K562 (cell line): ENCODE measurements around the gene HRC. TPM values are rescaled to one million over a fixed set of nuclear protein-coding genes. Genes with fewer than 3 reads are reported as not detected.

ENCODE experiments used
- ARID1B ChIP-seq: fragments of 450-650 bp; IDR thresholded peaks from 2 replicates; pipeline ENCODE4 v1.6.1; 2016; ENCODE audit warnings: antibody characterized with exemption, mild to moderate bottlenecking, inconsistent platforms
- ATF7 ChIP-seq: fragments of 450-650 bp; IDR thresholded peaks from 2 replicates; pipeline ENCODE4 v1.7.1; 2014; ENCODE audit warnings: mild to moderate bottlenecking, moderate library complexity
- CBX3 ChIP-seq, 2 experiments: IDR thresholded peaks; 1 replicate in 1 of 2; 2 replicates in 1 of 2; pipeline ENCODE4 v1.6.1; 2012; ENCODE audit warnings: inconsistent platforms in 2 of 2, low read length in 2 of 2, borderline replicate concordance in 1 of 2, control low read depth in 1 of 2
- EGR1 ChIP-seq: fragments of 450-650 bp; conservative IDR thresholded peaks from 2 replicates; pipeline ENCODE4 v1.6.1; 2017; ENCODE audit warnings: mild to moderate bottlenecking
- NELFE ChIP-seq: IDR thresholded peaks from 2 replicates; pipeline ENCODE4 v1.6.1; 2011; ENCODE audit warnings: mild to moderate bottlenecking; ENCODE audit not compliant: insufficient read depth, insufficient read length
- NONO ChIP-seq, 2 experiments: fragments of 200-400 bp in 1 of 2; fragments of 450-650 bp in 1 of 2; formaldehyde crosslinking in 1 of 2; IDR thresholded peaks; 2 replicates each; pipeline ENCODE4 v1.6.1; 2017; ENCODE audit warnings: low read depth in 2 of 2, mild to moderate bottlenecking in 2 of 2, moderate library complexity in 2 of 2, low read length in 1 of 2
- PCBP2 ChIP-seq: fragments of 200-400 bp; formaldehyde crosslinking; IDR thresholded peaks from 2 replicates; pipeline ENCODE4 v1.6.1; 2018; ENCODE audit warnings: low read length, low read depth, mild to moderate bottlenecking, moderate library complexity; ENCODE audit not compliant: poor library complexity, severe bottlenecking
- RBFOX2 ChIP-seq: fragments of 200-400 bp; formaldehyde crosslinking; IDR thresholded peaks from 2 replicates; pipeline ENCODE4 v1.6.1; 2017; ENCODE audit warnings: low read depth, mild to moderate bottlenecking, low read length, moderate library complexity
- SMARCA4 ChIP-seq: fragments of 450-650 bp; IDR thresholded peaks from 2 replicates; pipeline ENCODE4 v1.6.1; 2016
- SRSF1 ChIP-seq: fragments of 200-400 bp; formaldehyde crosslinking; IDR thresholded peaks from 2 replicates; pipeline ENCODE4 v1.6.1; 2017; ENCODE audit warnings: mild to moderate bottlenecking, low read depth, low read length, moderate library complexity
- TCF7L2 ChIP-seq: fragments of 150-350 bp; IDR thresholded peaks from 2 replicates; pipeline ENCODE4 v1.6.1; 2016; ENCODE audit warnings: low read depth, mild to moderate bottlenecking, low read length, moderate library complexity
- ZBED1 ChIP-seq: IDR thresholded peaks from 2 replicates; pipeline ENCODE4 v1.6.1; 2014
- ZHX1 ChIP-seq: fragments of 150-350 bp; conservative IDR thresholded peaks from 2 replicates; pipeline ENCODE4 v1.6.1; 2014; ENCODE audit warnings: low read length
- ZNF511 ChIP-seq: sonication (generic); formaldehyde crosslinking; IDR thresholded peaks from 2 replicates; pipeline ENCODE4 v1.8.0; 2022; ENCODE audit warnings: mild to moderate bottlenecking, missing genetic modification reagents
- ZNF639 ChIP-seq, 2 experiments: fragments of 200-800 bp in 1 of 2; sonication (Bioruptor generic) in 1 of 2; sonication (generic) in 1 of 2; formaldehyde crosslinking in 1 of 2; IDR thresholded peaks in 1 of 2; conservative IDR thresholded peaks in 1 of 2; 2 replicates each; pipeline versions ENCODE4 v1.5.0 to v1.6.1; 2016 to 2020; ENCODE audit warnings: missing compliant biosample characterization in 1 of 2, missing genetic modification characterization in 1 of 2, missing genetic modification reagents in 1 of 2
- polyA plus RNA-seq, 8 experiments: library from polyadenylated mRNA; depleted of rRNA in 4 of 8; stranded (reverse) in 5 of 8; unstranded in 3 of 8; fragments of >200 nt; fragmentation: Nextera tagmentation in 2 of 8; fragmentation: Illumina TruSeq in 1 of 8; extraction: Ambion mirVana in 2 of 8; extraction: Trizol in 1 of 8; gene quantifications; 2 replicates each; pipeline versions ENCODE4 v1.2.1 to v1.2.3, GENCODE V29; 2011 to 2014; ENCODE audit warnings: inconsistent platforms in 1 of 8, missing spikeins in 1 of 8
- total RNA-seq, 7 experiments: library from RNA; depleted of rRNA in 6 of 7; stranded (reverse); fragments of >200 nt in 6 of 7; fragmentation: Illumina TruSeq in 2 of 7; extraction: Trizol in 2 of 7; gene quantifications; 2 replicates each; pipeline versions ENCODE4 v1.2.1 to v1.2.3, GENCODE V29; 2011 to 2021; ENCODE audit warnings: low replicate concordance in 1 of 7
- TF ChIP-seq, protein P1 (sequence below): fragments of 450-650 bp; formaldehyde crosslinking; IDR thresholded peaks from 2 replicates; pipeline ENCODE4 v1.4.0; 2020; ENCODE audit warnings: mild to moderate bottlenecking, moderate library complexity
- TF ChIP-seq, protein P2 (sequence below): sonication (generic); formaldehyde crosslinking; IDR thresholded peaks from 2 replicates; pipeline ENCODE4 v1.8.1; 2023; ENCODE audit warnings: mild to moderate bottlenecking, missing genetic modification reagents
- TF ChIP-seq, protein P3 (sequence below): sonication (generic); formaldehyde crosslinking; IDR thresholded peaks from 2 replicates; pipeline ENCODE4 v1.8.0; 2022; ENCODE audit warnings: missing genetic modification reagents, mild to moderate bottlenecking, borderline replicate concordance

The HRC gene
- total and polyA plus RNA-seq, 9 of the 15 experiments (the other 6 are each of a cell fraction or from before 2014, with no cell fraction given): 0.66 to 18.7 (median 13.1) TPM

DNA sequence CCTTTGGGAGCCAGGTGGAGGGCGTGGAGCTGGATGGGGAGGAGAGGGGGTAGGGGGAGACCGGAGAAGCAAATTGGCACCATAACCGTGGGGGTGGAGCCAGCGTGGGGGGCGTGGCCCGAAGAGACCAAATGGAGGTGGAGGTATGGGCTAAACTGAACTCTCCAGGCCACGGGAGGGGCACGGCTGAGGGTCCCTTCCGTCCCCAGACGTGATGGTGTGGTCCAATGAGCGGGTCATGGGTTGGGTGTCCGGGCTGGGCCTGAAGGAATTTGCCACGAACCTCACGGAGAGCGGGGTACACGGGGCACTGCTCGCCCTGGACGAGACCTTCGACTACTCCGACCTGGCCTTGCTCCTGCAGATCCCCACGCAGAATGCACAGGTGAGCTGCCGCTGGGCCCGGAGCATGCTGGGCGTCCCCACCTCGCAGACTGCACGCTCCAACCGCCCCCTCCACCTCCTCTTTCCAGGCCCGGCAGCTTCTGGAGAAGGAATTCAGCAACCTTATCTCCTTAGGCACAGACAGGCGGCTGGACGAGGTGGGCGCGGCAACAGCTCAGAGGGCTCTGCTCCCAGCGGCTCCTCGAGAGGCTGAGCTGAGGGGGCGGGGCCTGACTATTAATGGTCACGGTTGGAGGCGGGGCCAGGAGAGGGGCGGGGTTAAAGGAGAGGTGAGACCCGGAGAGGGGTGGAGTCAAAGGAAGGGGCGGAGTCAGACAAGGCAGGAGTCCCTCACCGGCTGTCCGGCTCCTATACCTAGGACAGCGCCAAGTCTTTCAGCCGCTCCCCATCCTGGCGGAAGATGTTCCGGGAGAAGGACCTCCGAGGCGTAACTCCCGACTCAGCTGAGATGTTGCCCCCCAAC lies 6.2 kb downstream of the HRC start (continued):
- TF ChIP-seq PCBP2 (no peak), ZNF511 (CRISPR knock-in tag) (0 out of 2 replicates have a peak, but pooled peaks have one; percentile 56), ATF7 (peak; percentile 80), ARID1B (peak; percentile 87), EGR1 (peak; percentile 98), NONO (IDR thresholded peaks at IDR 0.05; ENCODE audit: low read depth in 2 of 2, low read length in 1 of 2) (0 out of 4 replicates have a peak, but pooled peaks of 1 of the 2 experiments have one; percentile 91), TCF7L2 (peak; percentile 29; the same call in 1 of the 2 replicates), ZNF639 (CRISPR knock-in tag; conservative IDR thresholded peaks at IDR 0.05 in 1 of 2, IDR thresholded peaks at IDR 0.05 in 1 of 2) (0 out of 4 replicates have a peak, but pooled peaks of 1 of the 2 experiments have one; percentile 16), SRSF1 (no peak), SMARCA4 (peak; percentile 56), NELFE (no peak), RBFOX2 (peak; percentile 68), ZHX1 (no peak), ZBED1 (0 out of 2 replicates have a peak, but pooled peaks have one; percentile 16), CBX3 (IDR thresholded peaks at IDR 0.05; ENCODE audit: borderline replicate concordance in 1 of 2, low read length in 2 of 2) (peak in 1 of 2 experiments; percentile 16; a peak in 1 of 3 replicates)
- TF ChIP-seq, protein P1, sequence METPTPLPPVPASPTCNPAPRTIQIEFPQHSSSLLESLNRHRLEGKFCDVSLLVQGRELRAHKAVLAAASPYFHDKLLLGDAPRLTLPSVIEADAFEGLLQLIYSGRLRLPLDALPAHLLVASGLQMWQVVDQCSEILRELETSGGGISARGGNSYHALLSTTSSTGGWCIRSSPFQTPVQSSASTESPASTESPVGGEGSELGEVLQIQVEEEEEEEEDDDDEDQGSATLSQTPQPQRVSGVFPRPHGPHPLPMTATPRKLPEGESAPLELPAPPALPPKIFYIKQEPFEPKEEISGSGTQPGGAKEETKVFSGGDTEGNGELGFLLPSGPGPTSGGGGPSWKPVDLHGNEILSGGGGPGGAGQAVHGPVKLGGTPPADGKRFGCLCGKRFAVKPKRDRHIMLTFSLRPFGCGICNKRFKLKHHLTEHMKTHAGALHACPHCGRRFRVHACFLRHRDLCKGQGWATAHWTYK (CRISPR knock-in tag): peak; percentile 62
- TF ChIP-seq, protein P2, sequence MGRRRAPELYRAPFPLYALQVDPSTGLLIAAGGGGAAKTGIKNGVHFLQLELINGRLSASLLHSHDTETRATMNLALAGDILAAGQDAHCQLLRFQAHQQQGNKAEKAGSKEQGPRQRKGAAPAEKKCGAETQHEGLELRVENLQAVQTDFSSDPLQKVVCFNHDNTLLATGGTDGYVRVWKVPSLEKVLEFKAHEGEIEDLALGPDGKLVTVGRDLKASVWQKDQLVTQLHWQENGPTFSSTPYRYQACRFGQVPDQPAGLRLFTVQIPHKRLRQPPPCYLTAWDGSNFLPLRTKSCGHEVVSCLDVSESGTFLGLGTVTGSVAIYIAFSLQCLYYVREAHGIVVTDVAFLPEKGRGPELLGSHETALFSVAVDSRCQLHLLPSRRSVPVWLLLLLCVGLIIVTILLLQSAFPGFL (CRISPR knock-in tag): no peak
- TF ChIP-seq, protein P3, sequence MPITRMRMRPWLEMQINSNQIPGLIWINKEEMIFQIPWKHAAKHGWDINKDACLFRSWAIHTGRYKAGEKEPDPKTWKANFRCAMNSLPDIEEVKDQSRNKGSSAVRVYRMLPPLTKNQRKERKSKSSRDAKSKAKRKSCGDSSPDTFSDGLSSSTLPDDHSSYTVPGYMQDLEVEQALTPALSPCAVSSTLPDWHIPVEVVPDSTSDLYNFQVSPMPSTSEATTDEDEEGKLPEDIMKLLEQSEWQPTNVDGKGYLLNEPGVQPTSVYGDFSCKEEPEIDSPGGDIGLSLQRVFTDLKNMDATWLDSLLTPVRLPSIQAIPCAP (CRISPR knock-in tag): no peak
